COLO668 (cell line): ENCODE data around the gene ZNF439.
A peak's percentile ranks its signal among the peaks of the same experiment; 100 is the strongest.
"Not testable (repeated sequence)": the region's sequence is repeated elsewhere in the genome, so short reads cannot be mapped to it uniquely, and the experiment has no call there.

Experiments
- DNase-seq: peaks from one replicate; lab custom pipeline; 2025; ENCODE audit not compliant: unreplicated experiment; lab: John Stamatoyannopoulos, UW

The ZNF439 gene

GRCh38 chr19:11848594-11849469 is at the start of gene ZNF439:
TSS of gene ZNF439 (plus strand) at chr19:11848726. CDS start at chr19:11848868, 142 bp downstream.
- peak; percentile 96 for DNase-seq

- no peak for DNase-seq
These were observed 42.0 kb upstream of the ZNF439 start for GRCh38 chr19:11806354-11807098.

- DNase-seq, result no peak
These were observed 41.5 kb upstream of the ZNF439 start for GRCh38 chr19:11807099-11807380.

GRCh38 chr19:11813703-11814028 is 34.9 kb upstream of the ZNF439 start:
- no peak for DNase-seq

GRCh38 chr19:11814029-11814699 is 34.4 kb upstream of the ZNF439 start, which contains the start of gene ZNF440:
TSS of gene ZNF440 (plus strand) at chr19:11814273. CDS start at chr19:11814448, 175 bp downstream.
- peak; percentile 96 for DNase-seq

GRCh38 chr19:11814700-11815035 is 33.9 kb upstream of the ZNF439 start:
- DNase-seq, result peak; percentile 27

GRCh38 chr19:11821474-11822109 is 26.9 kb upstream of the ZNF439 start:
- no peak for DNase-seq

- not testable (repeated sequence) for DNase-seq
These were observed 19.3 kb upstream of the ZNF439 start for GRCh38 chr19:11828957-11829876.

- no peak for DNase-seq
These were observed 16.1 kb upstream of the ZNF439 start for GRCh38 chr19:11832253-11832912.

GRCh38 chr19:11833541-11833940 is 15.0 kb upstream of the ZNF439 start:
- DNase-seq, result no peak

GRCh38 chr19:11835626-11836066 is 12.9 kb upstream of the ZNF439 start:
- DNase-seq, result not testable (repeated sequence)

GRCh38 chr19:11843722-11844121 is 4.8 kb upstream of the ZNF439 start:
- DNase-seq, result no peak

GRCh38 chr19:11847615-11848014 is 911 bp upstream of the ZNF439 start:
- DNase-seq, result peak; percentile 7

GRCh38 chr19:11848200-11848593 is 329 bp upstream of the ZNF439 start:
- no peak for DNase-seq

- DNase-seq, result not testable (repeated sequence)
These were observed 1.8 kb downstream of the ZNF439 start for GRCh38 chr19:11850289-11850688.

- no peak for DNase-seq
These were observed 4.8 kb downstream of the ZNF439 start for GRCh38 chr19:11853358-11853757.

- no peak for DNase-seq
These were observed 8.2 kb downstream of the ZNF439 start for GRCh38 chr19:11856596-11857250.

- no peak for DNase-seq
These were observed 12.2 kb downstream of the ZNF439 start for GRCh38 chr19:11860721-11861120.

GRCh38 chr19:11861301-11861700 is 12.8 kb downstream of the ZNF439 start:
- DNase-seq, result no peak
